GM21447 (cell line): ENCODE measurements around the gene CTNNA3.

Source experiments
- ATAC-seq: cut with Tn5 transposase; IDR thresholded peaks from one replicate; pipeline ENCODE4 v1.9.1; 2021; ENCODE audit not compliant: unreplicated experiment

CTNNA3 gene

GRCh38 chr10:66713387-66713786, 982.6 kb downstream of the CTNNA3 start:
- no peak for ATAC-seq

DNA sequence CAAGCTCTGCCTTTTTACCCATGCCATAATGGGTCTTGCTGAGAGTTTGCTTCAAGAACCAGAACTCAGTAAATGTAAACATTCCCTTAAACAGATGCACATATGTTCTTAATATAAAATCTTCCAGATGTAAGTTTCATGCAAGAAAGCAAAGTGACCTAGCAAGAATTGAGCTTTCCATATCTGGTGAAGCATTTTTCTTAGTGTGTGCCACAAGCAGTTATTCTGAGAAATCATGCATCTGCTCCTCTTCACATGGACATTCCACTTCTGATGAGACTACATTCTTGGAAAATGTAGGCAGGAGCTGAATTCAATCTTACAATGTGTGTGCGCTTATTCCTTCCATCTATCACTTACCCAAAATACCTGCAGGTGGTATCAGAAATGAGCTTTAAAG, 997.9 kb downstream of the CTNNA3 start:
- no peak for ATAC-seq

GRCh38 chr10:66695046-66695445, 1000.9 kb downstream of the CTNNA3 start:
- ATAC-seq = no peak

DNA sequence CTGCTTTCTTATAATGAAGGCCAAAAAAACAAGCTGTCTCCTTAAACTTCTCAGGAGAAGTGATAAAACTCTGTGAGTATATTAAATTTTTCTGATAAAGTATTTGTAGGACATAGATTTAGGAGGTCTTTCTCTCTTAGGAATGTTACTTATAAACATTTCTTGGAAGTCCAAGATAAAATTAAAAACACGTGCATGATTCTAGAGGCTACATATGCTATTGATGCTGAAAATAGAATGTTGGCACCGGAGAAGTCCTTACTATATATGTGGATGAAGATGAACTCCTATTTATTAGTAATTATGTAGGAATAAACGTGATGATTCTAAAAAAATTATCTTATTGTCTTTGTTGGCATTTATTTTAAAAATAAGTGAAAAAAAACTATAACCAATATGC, 1011.4 kb downstream of the CTNNA3 start:
- no peak for ATAC-seq

- no peak for ATAC-seq
These were observed 1015.1 kb downstream of the CTNNA3 start for GRCh38 chr10:66680886-66681285.

- ATAC-seq = no peak
These were observed 1017.5 kb downstream of the CTNNA3 start for GRCh38 chr10:66678521-66678920.

DNA sequence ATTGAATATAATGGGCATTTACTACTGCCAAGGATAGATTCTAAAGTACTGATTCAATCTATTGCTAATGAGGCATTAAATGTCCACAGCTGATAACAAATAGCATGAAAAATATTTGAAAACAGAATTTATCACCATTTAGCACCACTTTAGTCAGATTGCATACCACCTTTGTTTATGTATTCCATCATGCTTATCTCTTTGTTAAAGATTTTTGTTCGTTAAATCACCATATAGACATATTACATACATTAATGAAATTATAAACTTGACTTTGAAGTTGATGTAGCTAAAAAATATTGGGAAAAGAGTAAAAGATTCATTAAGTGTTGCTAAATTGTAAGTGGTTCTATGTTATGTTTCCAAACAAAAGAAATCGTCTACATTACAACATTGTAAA, 1022.9 kb downstream of the CTNNA3 start:
- no peak for ATAC-seq

GRCh38 chr10:66671562-66671961, 1024.4 kb downstream of the CTNNA3 start:
- no peak for ATAC-seq

GRCh38 chr10:66671064-66671463, 1024.9 kb downstream of the CTNNA3 start:
- ATAC-seq = no peak

DNA sequence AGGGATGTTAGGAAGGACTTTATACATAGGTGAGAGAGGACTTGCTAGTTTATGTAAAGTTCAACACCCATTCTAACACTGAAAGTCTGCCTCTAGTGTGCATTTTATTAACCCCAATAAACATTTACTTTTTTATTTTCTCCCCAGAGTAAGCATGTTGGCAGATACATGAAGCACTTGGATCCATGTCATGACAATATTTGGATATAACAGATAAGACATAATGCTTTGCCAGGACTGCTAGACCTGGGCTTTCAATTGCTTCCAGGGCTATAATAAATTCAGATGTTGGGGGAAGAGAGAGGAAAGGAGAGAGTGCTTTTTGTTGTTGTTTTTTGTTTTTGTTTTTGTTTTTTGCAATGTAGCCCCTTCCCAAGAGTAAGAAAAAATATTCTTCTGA, 1039.5 kb downstream of the CTNNA3 start:
- ATAC-seq = no peak

DNA sequence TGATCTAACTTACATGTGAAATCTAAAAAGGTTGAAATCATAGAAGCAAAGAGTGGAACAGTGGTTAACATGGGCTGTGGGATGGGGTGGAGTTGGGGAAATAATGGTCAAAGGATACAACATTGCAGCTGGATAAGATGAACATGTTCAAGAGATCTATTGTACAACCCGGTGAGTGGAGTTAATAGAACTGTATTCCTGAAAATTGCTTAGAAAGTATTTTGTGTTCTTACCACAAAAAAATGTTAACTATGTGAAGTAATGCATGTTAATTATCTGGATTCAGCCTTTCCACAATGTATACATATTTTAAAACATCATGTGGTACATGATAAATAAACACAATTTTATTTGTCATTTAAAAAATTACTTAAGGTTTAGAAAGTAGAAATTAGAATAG, 1041.1 kb downstream of the CTNNA3 start:
- ATAC-seq = no peak

- no peak for ATAC-seq
These were observed 1044.5 kb downstream of the CTNNA3 start for GRCh38 chr10:66651308-66652082.

GRCh38 chr10:66649626-66650025, 1046.4 kb downstream of the CTNNA3 start:
- no peak for ATAC-seq

DNA sequence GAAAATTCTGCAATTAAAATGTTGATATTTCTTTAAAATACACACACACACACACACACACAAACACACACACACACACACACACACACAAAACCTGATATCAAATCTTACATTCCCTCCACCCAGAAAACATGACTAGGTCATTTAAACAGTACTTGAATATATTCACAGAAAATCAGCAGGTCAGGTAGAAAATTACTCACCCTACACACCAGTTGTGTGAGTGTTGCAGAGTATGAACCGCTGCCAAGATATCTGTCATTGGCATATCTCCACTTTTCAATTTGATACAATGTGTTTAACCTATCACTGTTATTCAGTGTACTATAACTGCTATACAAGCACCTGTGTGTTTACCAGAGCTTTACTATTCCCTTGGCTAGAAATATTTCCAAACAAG, 1053.8 kb downstream of the CTNNA3 start:
- ATAC-seq = no peak

GRCh38 chr10:66639371-66639770, 1056.6 kb downstream of the CTNNA3 start:
- ATAC-seq = no peak

GRCh38 chr10:66637273-66638036, 1058.5 kb downstream of the CTNNA3 start:
- ATAC-seq = no peak

- ATAC-seq = no peak
These were observed 1066.0 kb downstream of the CTNNA3 start for GRCh38 chr10:66629996-66630395.

- ATAC-seq = no peak
These were observed 1068.8 kb downstream of the CTNNA3 start for GRCh38 chr10:66627156-66627555.

DNA sequence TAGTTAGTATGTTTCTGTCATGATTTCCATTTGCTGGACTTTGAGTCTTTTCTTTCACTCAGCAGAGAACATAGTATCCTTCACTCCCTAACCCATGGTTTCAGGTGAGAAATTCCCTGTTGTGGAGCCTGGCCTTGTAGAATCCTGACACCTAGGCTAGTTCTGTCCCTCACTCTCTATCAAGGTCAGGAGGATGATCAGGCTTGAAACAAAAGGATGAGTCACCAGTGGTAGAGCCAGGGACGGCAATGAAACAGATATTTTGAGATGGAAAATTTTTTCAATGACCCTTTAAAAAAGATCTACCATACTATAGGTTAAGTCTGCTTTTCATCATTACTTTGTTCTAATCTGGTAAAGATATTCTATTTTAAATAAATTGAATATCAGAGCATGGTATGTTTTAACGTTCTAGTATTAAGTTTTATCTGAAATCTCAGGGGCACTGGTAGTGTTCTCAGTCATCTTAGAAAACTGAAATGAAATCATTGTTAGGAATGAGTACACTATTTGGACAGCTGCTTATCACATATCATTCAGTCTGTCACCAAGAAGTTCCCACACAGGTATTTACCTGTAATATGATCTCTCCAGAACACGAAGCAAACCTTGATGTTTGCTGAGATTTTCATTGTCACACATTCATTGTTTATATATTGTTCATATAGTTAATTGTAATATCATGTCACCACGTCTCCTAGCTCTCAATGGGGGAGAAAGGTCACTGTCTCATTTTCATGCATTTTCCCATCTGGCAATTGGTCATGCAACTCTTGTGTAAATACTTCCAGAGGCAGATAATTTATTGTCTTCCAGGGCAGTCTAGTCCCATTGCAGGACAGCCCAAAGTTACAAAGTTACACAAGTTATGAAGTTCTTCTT, 1070.0 kb downstream of the CTNNA3 start:
- no peak for ATAC-seq

DNA sequence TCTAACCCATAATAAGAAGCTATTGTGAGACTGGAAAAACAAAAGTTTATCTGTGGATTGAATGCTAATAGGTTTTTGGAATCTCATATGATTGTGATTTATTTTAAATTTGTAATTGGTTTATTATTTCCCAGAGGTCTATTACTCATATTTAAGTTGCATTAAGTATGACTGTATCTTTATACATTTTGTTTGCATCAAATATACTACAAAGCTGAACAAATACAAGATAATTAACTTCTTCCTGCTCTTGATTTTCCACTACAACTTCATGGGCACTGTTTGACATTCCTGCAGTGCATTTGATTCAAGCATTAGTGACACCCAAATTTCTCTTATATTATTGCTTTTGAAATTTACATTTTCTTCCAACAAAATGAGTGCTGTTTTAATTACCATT, 1073.9 kb downstream of the CTNNA3 start:
- no peak for ATAC-seq

DNA sequence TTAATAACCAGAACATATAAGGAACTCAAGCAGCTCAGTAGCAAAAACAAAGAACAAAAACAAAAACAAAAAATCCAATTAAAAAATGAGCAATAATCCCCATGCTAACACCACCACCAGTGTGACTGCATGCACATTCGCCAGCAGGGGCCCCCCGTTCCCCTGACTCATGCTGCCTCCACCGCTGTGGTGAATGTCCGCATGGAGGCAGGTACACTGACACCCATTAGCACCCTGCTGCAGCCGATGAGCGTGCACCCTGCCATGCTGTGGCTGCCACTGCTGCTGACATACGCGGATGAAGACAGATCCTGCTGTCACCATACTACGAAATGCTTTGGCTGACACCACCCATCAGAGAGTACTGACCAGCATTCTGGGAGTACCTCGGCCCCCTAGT, 1091.8 kb downstream of the CTNNA3 start:
- no peak for ATAC-seq
